Heart left ventricle (tissue), 13 donors: Measurements from ENCODE around the gene BST1.

Source experiments
- POLR2A ChIP-seq, 2 donors: fragments of 450-650 bp; IDR thresholded peaks; one replicate each; pipeline ENCODE4 v1.6.1; 2017; ENCODE audit warnings: antibody characterized with exemption in 2 of 2, mild to moderate bottlenecking in 2 of 2, moderate library complexity in 2 of 2
- TF ChIP-seq, protein P1 (sequence below), 12 donors: fragments of 200-600 bp; sonication (generic) in 4 of 12; IDR thresholded peaks; one replicate each; pipeline versions ENCODE4 v1.5.0 to v1.8.0; 2018 to 2022; ENCODE audit warnings: antibody characterized with exemption in 12 of 12, mild to moderate bottlenecking in 5 of 12
- donor health status: ischemic (EF 13 %, LVEDD 7.1; RV severe dilation, severe dysfunction).
- donor health status: DM: no; HTN: yes; CAD: no.
- donor health status: DM: no; HTN: no; CAD: no.
- donor health status: ischemic (EF 25% LVEDD 6.9; RV normal size, moderate dysfunction).
- donor health status: ischemic (EF 25% LVEDD 5.7; RV mildly dilated, moderate dysfunction).
- donor health status: ischemic (EF 35%, LVEDD 5.7; RV mildly dilated, moderate dysfunction).
- donor health status: nonischemic (EF 11% LVEDD 7.7; RV severe dilation, severe dysfunction).
- donor health status: DM: yes; HTN: yes; CAD: no.
- donor health status: PGD.
- donor health status: ischemic (EF 29% LVEDD 5.4; RV normal size, mild dysfunction).
- donor health status: nonischemic (EF 23%, LVEDD 6.1; RV moderate dilation, normal function).

GRCh38 chr4:15777697-15778288, 74.9 kb downstream of the BST1 start:
- TF ChIP-seq, protein P1, sequence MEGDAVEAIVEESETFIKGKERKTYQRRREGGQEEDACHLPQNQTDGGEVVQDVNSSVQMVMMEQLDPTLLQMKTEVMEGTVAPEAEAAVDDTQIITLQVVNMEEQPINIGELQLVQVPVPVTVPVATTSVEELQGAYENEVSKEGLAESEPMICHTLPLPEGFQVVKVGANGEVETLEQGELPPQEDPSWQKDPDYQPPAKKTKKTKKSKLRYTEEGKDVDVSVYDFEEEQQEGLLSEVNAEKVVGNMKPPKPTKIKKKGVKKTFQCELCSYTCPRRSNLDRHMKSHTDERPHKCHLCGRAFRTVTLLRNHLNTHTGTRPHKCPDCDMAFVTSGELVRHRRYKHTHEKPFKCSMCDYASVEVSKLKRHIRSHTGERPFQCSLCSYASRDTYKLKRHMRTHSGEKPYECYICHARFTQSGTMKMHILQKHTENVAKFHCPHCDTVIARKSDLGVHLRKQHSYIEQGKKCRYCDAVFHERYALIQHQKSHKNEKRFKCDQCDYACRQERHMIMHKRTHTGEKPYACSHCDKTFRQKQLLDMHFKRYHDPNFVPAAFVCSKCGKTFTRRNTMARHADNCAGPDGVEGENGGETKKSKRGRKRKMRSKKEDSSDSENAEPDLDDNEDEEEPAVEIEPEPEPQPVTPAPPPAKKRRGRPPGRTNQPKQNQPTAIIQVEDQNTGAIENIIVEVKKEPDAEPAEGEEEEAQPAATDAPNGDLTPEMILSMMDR (IDR thresholded peaks at IDR 0.05), result no peak
- no peak for TF ChIP-seq POLR2A (IDR thresholded peaks at IDR 0.05)
